Urothelium cell line (cell line): Measurements from ENCODE around the gene IL10.
A peak's percentile ranks its signal among the peaks of the same experiment; 100 is the strongest.

ENCODE experiments used
- DNase-seq: peaks from one replicate; pipeline ENCODE4 v3.0.0; 2011; ENCODE audit warnings: low spot score, mixed read lengths
- FAIRE-seq: peaks from 2 replicates; lab custom pipeline; 2011; peaks lifted over from hg19 to GRCh38; lab: Jason Lieb, UNC

Gene IL10

GRCh38 chr1:206737729-206738201 lies 34.5 kb downstream of the IL10 start:
- FAIRE-seq = no peak
- DNase-seq = no peak

- no peak for FAIRE-seq
- DNase-seq = no peak
Observed at GRCh38 chr1:206736878-206737728, 35.2 kb downstream of the IL10 start.

GRCh38 chr1:206735553-206736031 lies 36.7 kb downstream of the IL10 start:
- no peak for FAIRE-seq
- no peak for DNase-seq

- FAIRE-seq = no peak
- peak; percentile 58 for DNase-seq
Observed at GRCh38 chr1:206734499-206735142, 37.7 kb downstream of the IL10 start.

GRCh38 chr1:206732992-206733391 lies 39.3 kb downstream of the IL10 start:
- FAIRE-seq (no peak), DNase-seq (no peak)

- FAIRE-seq = no peak
Observed at GRCh38 chr1:206732508-206732907, 39.8 kb downstream of the IL10 start.

GRCh38 chr1:206729507-206729906 lies 42.8 kb downstream of the IL10 start:
- DNase-seq (no peak), FAIRE-seq (no peak)

More at GRCh38 chr1:206732508-206732907, 39.8 kb downstream of the IL10 start:
- DNase-seq = no peak

- DNase-seq = no peak
- no peak for FAIRE-seq
Observed at GRCh38 chr1:206729050-206729449, 43.2 kb downstream of the IL10 start.

- DNase-seq = no peak
- no peak for FAIRE-seq
Observed at GRCh38 chr1:206728697-206728987, 43.7 kb downstream of the IL10 start.

GRCh38 chr1:206727981-206728696 lies 44.2 kb downstream of the IL10 start:
- DNase-seq = no peak
- no peak for FAIRE-seq

- FAIRE-seq = no peak
- peak; percentile 49 for DNase-seq
Observed at GRCh38 chr1:206725109-206725963, 47.0 kb downstream of the IL10 start.

- no peak for DNase-seq
Observed at GRCh38 chr1:206723805-206724472, 48.4 kb downstream of the IL10 start.

GRCh38 chr1:206723462-206723804 lies 48.9 kb downstream of the IL10 start:
- DNase-seq (no peak), FAIRE-seq (no peak)

More at GRCh38 chr1:206723805-206724472, 48.4 kb downstream of the IL10 start:
- FAIRE-seq = no peak

- DNase-seq (no peak), FAIRE-seq (no peak)
Observed at GRCh38 chr1:206722751-206723461, 49.4 kb downstream of the IL10 start.

- DNase-seq (no peak), FAIRE-seq (no peak)
Observed at GRCh38 chr1:206721454-206721853, 50.8 kb downstream of the IL10 start.

- DNase-seq = no peak
- FAIRE-seq = no peak
Observed at GRCh38 chr1:206719169-206719839, 53.0 kb downstream of the IL10 start.

GRCh38 chr1:206717674-206717989 lies 54.7 kb downstream of the IL10 start:
- no peak for DNase-seq
- FAIRE-seq = no peak
